Measurements from ENCODE around the gene BCR.
"Not testable (repeated sequence)": the region's sequence is repeated elsewhere in the genome, so short reads cannot be mapped to it uniquely, and the experiment has no call there.

Gene BCR

GRCh38 chr22:23180301-23180892 is at the start of gene BCR:
TSS of gene BCR (plus strand) at chr22:23180509. CDS start at chr22:23180961, 452 bp downstream.
- DNase-seq: peak; percentile 19 to 43 (median 38)

GRCh38 chr22:23130697-23131096 is 49.6 kb upstream of the BCR start:
- DNase-seq: no peak

GRCh38 chr22:23131931-23132330 is 48.4 kb upstream of the BCR start:
- DNase-seq: no peak

GRCh38 chr22:23132376-23133091 is 47.8 kb upstream of the BCR start:
- DNase-seq: no peak

GRCh38 chr22:23133922-23134321 is 46.4 kb upstream of the BCR start:
- no peak for DNase-seq

- DNase-seq: not testable (repeated sequence)
Measured at GRCh38 chr22:23136991-23137390, 43.3 kb upstream of the BCR start.

GRCh38 chr22:23137468-23137867 is 42.8 kb upstream of the BCR start:
- DNase-seq: no peak

- DNase-seq: peak in 1 of 4 experiments; percentile 5
Measured at GRCh38 chr22:23137905-23138561, 42.3 kb upstream of the BCR start.

- DNase-seq: no peak
Measured at GRCh38 chr22:23138584-23139435, 41.5 kb upstream of the BCR start.

- no peak for DNase-seq
Measured at GRCh38 chr22:23140385-23140784, 39.9 kb upstream of the BCR start.

GRCh38 chr22:23142546-23143105 is 37.7 kb upstream of the BCR start:
- no peak for DNase-seq

GRCh38 chr22:23143119-23143518 is 37.2 kb upstream of the BCR start:
- no peak for DNase-seq

GRCh38 chr22:23144432-23144831 is 35.9 kb upstream of the BCR start:
- DNase-seq: no peak

- peak; percentile 77 to 93 (median 82) for DNase-seq
Measured at GRCh38 chr22:23144932-23145877, 35.1 kb upstream of the BCR start, which contains the start of gene RAB36. TSS of gene RAB36 (plus strand) at chr22:23145477. CDS start at chr22:23146617, 1,140 bp downstream.

- no peak for DNase-seq
Measured at GRCh38 chr22:23145878-23146470, 34.3 kb upstream of the BCR start.

- DNase-seq: no peak
Measured at GRCh38 chr22:23146478-23147205, 33.7 kb upstream of the BCR start.

GRCh38 chr22:23147617-23148387 is 32.5 kb upstream of the BCR start:
- DNase-seq: no peak

GRCh38 chr22:23149743-23150238 is 30.5 kb upstream of the BCR start:
- DNase-seq: no peak

GRCh38 chr22:23150762-23151161 is 29.5 kb upstream of the BCR start:
- no peak for DNase-seq

Data from activated CD4-positive, CD25-positive, alpha-beta regulatory T cell (primary cell).